BJ (cell line): ENCODE measurements around the gene ANK2. TPM values are rescaled to one million over a fixed set of nuclear protein-coding genes. Genes with fewer than 3 reads are reported as not detected.

Experiments
- CTCF ChIA-PET: fragments of 350-600 bp; formaldehyde crosslinking; extraction: SDS; loops from one replicate; lab custom pipeline; 2021; ENCODE audit warnings: antibody characterized with exemption, inconsistent platforms; lab: Yijun Ruan, JAX
- POLR2A ChIA-PET: fragments of 300-600 bp; sonication (Branson Sonifier 250); formaldehyde crosslinking; extraction: SDS; loops from one replicate; lab custom pipeline; 2021; ENCODE audit warnings: antibody characterized with exemption; lab: Charles Lee
- DNase-seq: peaks from one replicate; pipeline ENCODE4 v3.0.0-alpha.2; 2011; ENCODE audit warnings: low read depth
- H3K27me3 ChIP-seq: 2 replicates; pipeline ENCODE4 v1.6.0; 2011; ENCODE audit warnings: low read length; ENCODE audit not compliant: control insufficient read depth, insufficient read depth
- H3K36me3 ChIP-seq: 2 replicates; pipeline ENCODE4 v1.5.1; 2011; ENCODE audit warnings: low read length; ENCODE audit not compliant: control insufficient read depth, insufficient read depth
- H3K4me3 ChIP-seq: 2 replicates; pipeline ENCODE4 v1.5.1; 2011; ENCODE audit warnings: low read depth, mild to moderate bottlenecking, control low read depth, low read length
- CTCF ChIP-seq: IDR thresholded peaks from 2 replicates; pipeline ENCODE4 v1.5.1; 2011; ENCODE audit warnings: low read depth, mild to moderate bottlenecking, control low read depth, inconsistent platforms, low read length, moderate library complexity; ENCODE audit not compliant: insufficient read depth
- polyA plus RNA-seq: library from polyadenylated mRNA; depleted of rRNA; stranded (reverse); fragments of >200 nt; gene quantifications from 2 replicates; pipeline ENCODE4 v1.2.3, GENCODE V29; 2011

ANK2 gene
- polyA plus RNA-seq, 1 experiment: 2.3 TPM

DNA sequence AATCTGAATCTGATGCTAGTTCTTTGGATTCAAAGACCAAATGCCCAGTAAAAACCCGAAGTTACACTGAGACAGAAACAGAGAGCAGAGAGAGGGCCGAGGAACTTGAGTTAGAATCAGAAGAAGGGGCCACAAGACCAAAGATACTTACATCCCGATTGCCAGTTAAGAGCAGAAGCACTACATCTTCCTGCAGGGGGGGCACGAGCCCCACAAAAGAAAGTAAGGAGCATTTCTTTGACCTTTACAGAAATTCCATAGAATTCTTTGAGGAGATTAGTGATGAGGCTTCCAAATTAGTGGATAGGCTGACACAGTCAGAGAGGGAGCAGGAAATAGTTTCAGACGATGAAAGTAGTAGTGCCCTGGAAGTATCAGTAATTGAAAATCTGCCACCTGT is 309.3 kb downstream of the ANK2 start:
- no peak for DNase-seq
- H3K36me3 ChIP-seq: no peaks in the 10 kb centered on the region
- H3K27me3 ChIP-seq: 0 out of 2 replicates have a peak, but pooled peaks cover 2% of the 10 kb centered on the region
- ChIA-PET POLR2A (no interaction called here), CTCF (no interaction called here)
- no peak overlapping the region for H3K4me3 ChIP-seq
- no peak for TF ChIP-seq CTCF

DNA sequence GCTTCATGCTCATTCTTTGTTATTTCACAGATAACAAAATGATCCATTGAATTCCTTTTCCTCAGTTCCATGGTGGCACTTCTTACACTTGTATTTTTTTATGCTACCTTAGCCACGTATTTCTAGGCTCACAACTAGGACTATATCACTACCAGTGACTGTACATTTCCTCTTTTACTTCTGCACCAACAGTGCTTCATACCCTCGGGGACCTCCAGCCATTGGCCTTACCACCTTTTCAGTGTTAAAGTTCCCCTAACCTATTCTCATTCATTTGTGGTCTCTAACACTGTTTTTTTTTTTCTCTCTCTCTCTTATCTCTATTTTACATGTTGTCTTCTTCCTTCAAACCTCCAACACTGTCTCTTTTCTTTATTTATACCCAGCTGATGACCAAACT is 315.9 kb downstream of the ANK2 start:
- no peak for DNase-seq
- TF ChIP-seq CTCF: no peak
- Histone ChIP-seq H3K27me3 (peaks cover 1% of the 10 kb centered on the region; the same call in 1 of the 2 replicates), H3K4me3 (no peak overlapping the region), H3K36me3 (no peaks in the 10 kb centered on the region)
- ChIA-PET CTCF (no interaction called here), POLR2A (no interaction called here)

DNA sequence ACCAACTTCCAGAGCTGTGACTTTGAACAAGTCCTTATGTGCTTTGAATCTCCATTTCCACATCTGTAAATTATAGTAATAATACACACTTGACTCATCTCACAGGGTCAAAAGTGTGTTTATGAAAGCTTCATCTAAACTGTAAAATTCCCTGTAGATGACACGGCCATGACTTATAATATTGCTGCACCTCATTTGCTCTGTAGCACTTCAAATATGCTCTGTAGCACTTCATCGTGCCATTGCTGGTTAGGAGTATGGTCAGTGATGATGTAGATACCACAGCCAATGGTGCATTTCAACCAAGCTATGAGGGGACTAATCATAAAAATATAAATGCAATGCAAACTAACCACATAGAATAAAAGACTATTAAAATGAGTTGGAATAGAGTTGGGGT is 318.6 kb downstream of the ANK2 start:
- CTCF ChIA-PET: interaction anchor here (0.7 kb wide), 1 partner anchor 1014 kb away, joined by 4 read pairs; no protein-coding TSS in a partner anchor
- peaks cover 1% of the 10 kb centered on the region; the same call in 1 of the 2 replicates for H3K27me3 ChIP-seq
- POLR2A ChIA-PET: interaction anchor here (0.5 to 0.7 kb wide), 2 partner anchors 11 to 522 kb away, joined by 3 read pairs; no protein-coding TSS in a partner anchor
- peak; percentile 37 for DNase-seq
- H3K4me3 ChIP-seq: no peak overlapping the region
- no peaks in the 10 kb centered on the region for H3K36me3 ChIP-seq
- no peak for TF ChIP-seq CTCF

DNA sequence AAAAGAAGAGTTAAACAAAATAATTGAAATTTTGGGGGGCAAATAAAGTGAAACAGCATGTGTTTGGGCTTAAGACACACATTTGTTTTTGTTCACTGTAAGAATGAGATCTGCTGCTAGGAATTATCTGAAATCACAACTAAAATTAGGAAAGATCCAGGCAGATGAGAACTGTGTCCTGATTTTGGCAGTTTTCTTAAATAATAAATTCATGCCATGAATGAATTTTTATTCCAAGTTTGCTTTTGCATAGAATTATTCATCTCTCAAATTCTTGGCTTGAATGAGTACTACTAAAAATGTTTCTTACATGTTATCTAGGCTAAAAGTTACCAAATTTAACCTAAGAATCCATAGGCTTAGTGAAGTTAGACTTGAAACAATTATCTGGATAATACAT is 321.7 kb downstream of the ANK2 start:
- Histone ChIP-seq H3K36me3 (no peaks in the 10 kb centered on the region), H3K27me3 (peaks cover 1% of the 10 kb centered on the region; the same call in 1 of the 2 replicates), H3K4me3 (no peak overlapping the region)
- no peak for TF ChIP-seq CTCF
- no peak for DNase-seq
- CTCF ChIA-PET: no interaction called here
- POLR2A ChIA-PET: no interaction called here

DNA sequence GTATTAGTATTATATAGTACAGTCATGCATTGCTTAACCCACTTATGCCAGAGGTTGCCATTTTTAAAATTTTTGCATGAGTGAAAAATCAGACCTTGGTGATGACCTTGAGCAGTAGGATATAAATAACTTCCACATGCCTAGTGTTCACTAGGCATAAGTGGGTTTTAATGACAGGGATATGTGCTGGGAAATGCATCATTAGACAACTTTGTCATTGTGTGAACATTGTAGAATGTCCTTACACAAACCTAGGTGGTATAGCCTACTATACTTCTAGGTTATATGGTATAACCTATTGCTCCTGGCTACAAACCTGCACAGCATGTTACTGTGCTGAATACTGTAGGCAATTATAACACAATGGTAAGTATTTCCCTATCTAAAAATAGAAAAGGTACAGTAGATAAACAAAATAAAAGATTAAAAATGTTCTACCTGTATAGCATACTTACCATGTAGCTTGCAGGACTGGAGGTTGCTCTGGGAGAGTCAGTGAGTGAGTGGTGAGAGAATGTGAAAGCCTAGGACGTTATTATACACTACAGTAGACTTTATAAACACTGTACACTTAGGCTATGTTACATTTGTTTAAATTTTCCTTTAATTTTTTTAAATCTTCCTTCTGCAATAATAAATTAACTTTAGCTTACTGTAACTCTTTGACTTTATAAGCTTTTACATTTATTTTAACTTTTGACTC is 326.7 kb downstream of the ANK2 start:
- POLR2A ChIA-PET: no interaction called here
- no peak for DNase-seq
- TF ChIP-seq CTCF: no peak

More for the DNA sequence above, 326.7 kb downstream of the ANK2 start:
- Histone ChIP-seq H3K4me3 (no peak overlapping the region), H3K36me3 (no peaks in the 10 kb centered on the region), H3K27me3 (no peaks in the 10 kb centered on the region)
- CTCF ChIA-PET: no interaction called here
